Thyroid gland (tissue), 4 donors: ENCODE results near the gene FFAR4.
"Not testable (repeated sequence)": the region's sequence is repeated elsewhere in the genome, so short reads cannot be mapped to it uniquely, and the experiment has no call there.

Source experiments
- CTCF ChIP-seq, 6 experiments: fragments of 200-600 bp in 3 of 6; fragments of 450-650 bp in 3 of 6; sonication (generic) in 3 of 6; IDR thresholded peaks; one replicate each; pipeline ENCODE4 v1.5.1; 2016 to 2019; ENCODE audit warnings: antibody characterized with exemption in 6 of 6, mild to moderate bottlenecking in 2 of 6, inconsistent platforms in 1 of 6, moderate library complexity in 1 of 6
- POLR2A ChIP-seq, 2 donors: fragments of 450-650 bp; IDR thresholded peaks; one replicate each; pipeline ENCODE4 v1.6.1; 2017; ENCODE audit warnings: antibody characterized with exemption in 2 of 2, mild to moderate bottlenecking in 2 of 2, moderate library complexity in 1 of 2

GRCh38 chr10:93546995-93547394, 19.5 kb upstream of the FFAR4 start:
- TF ChIP-seq CTCF, POLR2A (IDR thresholded peaks at IDR 0.05): not testable (repeated sequence)
